Fibroblast of lung (primary cell): ENCODE data around the gene ZCCHC18. TPM values are rescaled to one million over a fixed set of nuclear protein-coding genes. Genes with fewer than 3 reads are reported as not detected.

ENCODE experiments used
- DNase-seq, 2 donors: peaks; one replicate each; pipeline versions ENCODE4 v3.0.0 to v3.0.0-alpha.2; 2010; ENCODE audit warnings: low read depth in 2 of 2
- H2AFZ ChIP-seq: 2 replicates; pipeline ENCODE4 v1.5.1; 2012; ENCODE audit warnings: low read length, control low read depth, inconsistent platforms
- H3K27ac ChIP-seq: 2 replicates; pipeline ENCODE4 v1.5.1; 2011; ENCODE audit warnings: low read length, control low read depth; ENCODE audit not compliant: insufficient read depth
- H3K27me3 ChIP-seq: 2 replicates; pipeline ENCODE4 v1.5.1; 2011; ENCODE audit warnings: mild to moderate bottlenecking, low read length; ENCODE audit not compliant: control insufficient read depth, insufficient read depth
- H3K36me3 ChIP-seq: 2 replicates; pipeline ENCODE4 v1.5.1; 2011; ENCODE audit warnings: low read length; ENCODE audit not compliant: control insufficient read depth, insufficient read depth
- H3K4me1 ChIP-seq: 2 replicates; pipeline ENCODE4 v1.5.1; 2011; ENCODE audit warnings: low read length; ENCODE audit not compliant: control insufficient read depth, insufficient read depth; ENCODE audit errors: extremely low read depth
- H3K4me2 ChIP-seq: 2 replicates; pipeline ENCODE4 v1.5.1; 2011; ENCODE audit warnings: low read length, control low read depth; ENCODE audit not compliant: insufficient read depth; ENCODE audit errors: extremely low read depth
- H3K4me3 ChIP-seq, 4 experiments: fragments of 200-600 bp in 1 of 4; sonication (generic) in 1 of 4; replicated peaks in 1 of 4; 2 replicates each; pipeline ENCODE4 v1.5.1; 2011 to 2016; ENCODE audit warnings: low read length in 4 of 4, low read depth in 3 of 4, mild to moderate bottlenecking in 3 of 4, control low read depth in 2 of 4, inconsistent platforms in 1 of 4, mixed read lengths in 1 of 4; ENCODE audit not compliant: insufficient read depth in 1 of 4; ENCODE audit errors: control extremely low read depth in 1 of 4
- H3K79me2 ChIP-seq: 2 replicates; pipeline ENCODE4 v1.5.1; 2012; ENCODE audit warnings: mild to moderate bottlenecking, low read length, inconsistent platforms; ENCODE audit not compliant: control insufficient read depth, insufficient read depth
- H3K9ac ChIP-seq: 2 replicates; pipeline ENCODE4 v1.5.1; 2011; ENCODE audit warnings: mild to moderate bottlenecking, low read length, control low read depth; ENCODE audit not compliant: insufficient read depth
- H3K9me3 ChIP-seq: 2 replicates; pipeline ENCODE4 v1.5.1; 2012; ENCODE audit warnings: low read depth, low read length; ENCODE audit not compliant: control insufficient read depth, insufficient read depth
- H4K20me1 ChIP-seq: 2 replicates; pipeline ENCODE4 v1.5.1; 2011; ENCODE audit warnings: low read length; ENCODE audit not compliant: control insufficient read depth, insufficient read depth; ENCODE audit errors: extremely low read depth
- EZH2 ChIP-seq: IDR thresholded peaks from 2 replicates; pipeline ENCODE4 v1.5.1; 2012; ENCODE audit warnings: low read length, control low read depth, mild to moderate bottlenecking; ENCODE audit errors: missing control alignments
- polyA plus RNA-seq, 2 donors: library from polyadenylated mRNA; depleted of rRNA in 1 of 2; stranded (reverse) in 1 of 2; unstranded in 1 of 2; fragments of >200 nt; gene quantifications; 2 replicates each; pipeline ENCODE4 v1.2.1, GENCODE V29; 2011 to 2012; ENCODE audit warnings: missing spikeins in 1 of 2
- total RNA-seq: library from RNA; depleted of rRNA; stranded (reverse); fragments of >200 nt; gene quantifications from 2 replicates; pipeline ENCODE4 v1.2.1, GENCODE V29; 2014
- TF ChIP-seq, protein P1 (sequence below), 2 donors: IDR thresholded peaks in 1 of 2; conservative IDR thresholded peaks in 1 of 2; 1 replicate in 1 of 2; 2 replicates in 1 of 2; pipeline ENCODE4 v1.5.1; 2011 to 2012; ENCODE audit warnings: low read length in 2 of 2, control low read depth in 1 of 2, inconsistent platforms in 1 of 2, low read depth in 1 of 2, mild to moderate bottlenecking in 1 of 2

The ZCCHC18 gene
- total and polyA plus RNA-seq, 2 donors (not counting 1 experiment from before 2014, with no cell fraction given), result 0.48 to 0.66 TPM

DNA sequence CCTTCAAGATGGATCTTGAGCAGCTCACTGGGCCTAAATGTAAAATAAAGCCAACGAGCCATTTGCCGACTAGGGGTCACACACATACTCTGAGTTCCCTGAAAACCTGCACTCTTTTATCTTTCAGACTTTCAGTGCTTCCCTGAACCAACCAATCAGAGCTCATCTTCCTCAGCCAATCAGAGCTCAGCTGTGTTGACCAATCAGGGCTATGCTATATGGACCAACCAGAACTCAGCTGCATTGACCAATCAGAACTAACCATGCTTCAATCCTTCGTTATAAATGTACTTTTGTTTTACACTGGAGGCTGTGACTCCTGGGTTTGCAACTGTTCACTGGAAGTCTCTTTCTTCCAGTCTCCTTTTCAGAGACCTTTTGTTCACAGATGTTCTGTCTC, 25.2 kb downstream of the ZCCHC18 start:
- H3K36me3 ChIP-seq, result no peaks in the 10 kb centered on the region
- H3K4me2 ChIP-seq, result no peak overlapping the region
- DNase-seq, result peak; percentile 26 to 32
- H4K20me1 ChIP-seq, result no peaks in the 10 kb centered on the region
- H3K27ac ChIP-seq, result no peak overlapping the region
- H3K9ac ChIP-seq, result no peak overlapping the region
- H3K27me3 ChIP-seq, result no peaks in the 10 kb centered on the region
- no peaks in the 10 kb centered on the region for H3K79me2 ChIP-seq
- no peak overlapping the region for H2AFZ ChIP-seq
- TF ChIP-seq, protein P1, sequence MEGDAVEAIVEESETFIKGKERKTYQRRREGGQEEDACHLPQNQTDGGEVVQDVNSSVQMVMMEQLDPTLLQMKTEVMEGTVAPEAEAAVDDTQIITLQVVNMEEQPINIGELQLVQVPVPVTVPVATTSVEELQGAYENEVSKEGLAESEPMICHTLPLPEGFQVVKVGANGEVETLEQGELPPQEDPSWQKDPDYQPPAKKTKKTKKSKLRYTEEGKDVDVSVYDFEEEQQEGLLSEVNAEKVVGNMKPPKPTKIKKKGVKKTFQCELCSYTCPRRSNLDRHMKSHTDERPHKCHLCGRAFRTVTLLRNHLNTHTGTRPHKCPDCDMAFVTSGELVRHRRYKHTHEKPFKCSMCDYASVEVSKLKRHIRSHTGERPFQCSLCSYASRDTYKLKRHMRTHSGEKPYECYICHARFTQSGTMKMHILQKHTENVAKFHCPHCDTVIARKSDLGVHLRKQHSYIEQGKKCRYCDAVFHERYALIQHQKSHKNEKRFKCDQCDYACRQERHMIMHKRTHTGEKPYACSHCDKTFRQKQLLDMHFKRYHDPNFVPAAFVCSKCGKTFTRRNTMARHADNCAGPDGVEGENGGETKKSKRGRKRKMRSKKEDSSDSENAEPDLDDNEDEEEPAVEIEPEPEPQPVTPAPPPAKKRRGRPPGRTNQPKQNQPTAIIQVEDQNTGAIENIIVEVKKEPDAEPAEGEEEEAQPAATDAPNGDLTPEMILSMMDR (conservative IDR thresholded peaks at IDR 0.05 in 1 of 2, IDR thresholded peaks at IDR 0.05 in 1 of 2; ENCODE audit: low read depth in 1 of 2, low read length in 2 of 2), result no peak
- no peak for TF ChIP-seq EZH2
- H3K4me1 ChIP-seq, result no peaks in the 10 kb centered on the region
- H3K4me3 ChIP-seq, result no peak overlapping the region
- H3K9me3 ChIP-seq, result no peaks in the 10 kb centered on the region

DNA sequence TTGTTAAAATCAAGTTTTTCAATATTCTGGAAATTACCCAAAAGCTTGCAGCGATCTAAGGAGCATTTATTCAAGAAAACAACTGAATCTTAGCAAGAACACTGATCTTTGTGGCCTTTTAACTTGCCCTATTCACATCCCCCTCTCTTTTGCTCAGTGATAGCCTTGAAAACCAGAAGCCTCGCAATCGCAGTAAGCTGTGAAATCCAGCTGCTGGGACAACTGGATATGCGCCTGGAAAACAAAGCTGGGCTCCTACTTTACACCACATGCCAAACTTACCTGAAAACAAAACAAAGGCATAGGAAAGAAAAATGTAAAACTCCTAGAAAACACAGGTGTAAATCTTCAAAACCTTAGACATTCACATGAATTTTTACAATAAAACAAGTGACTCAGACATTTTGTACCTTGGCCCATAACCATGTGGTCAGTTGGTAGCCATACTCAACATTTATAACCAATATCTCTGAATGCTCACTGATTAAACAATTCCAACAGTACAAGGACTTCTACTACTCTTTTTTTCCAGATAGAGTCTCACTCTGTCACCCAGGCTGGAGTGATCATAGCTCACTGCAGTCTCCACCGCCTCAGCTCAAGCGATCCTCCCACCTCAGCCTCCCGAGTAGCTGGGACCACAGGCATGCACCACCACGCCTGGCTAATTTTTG, 28.9 kb downstream of the ZCCHC18 start:
- Histone ChIP-seq H3K27ac (no peak overlapping the region), H3K36me3 (no peaks in the 10 kb centered on the region), H3K9ac (no peak overlapping the region), H3K79me2 (no peaks in the 10 kb centered on the region), H3K27me3 (no peaks in the 10 kb centered on the region), H3K4me1 (no peaks in the 10 kb centered on the region), H3K4me2 (no peak overlapping the region), H3K9me3 (no peaks in the 10 kb centered on the region), H3K4me3 (no peak overlapping the region), H4K20me1 (no peaks in the 10 kb centered on the region), H2AFZ (no peak overlapping the region)
- TF ChIP-seq, protein P1 (conservative IDR thresholded peaks at IDR 0.05 in 1 of 2, IDR thresholded peaks at IDR 0.05 in 1 of 2; ENCODE audit: low read depth in 1 of 2, low read length in 2 of 2), result no peak
- no peak for TF ChIP-seq EZH2
- DNase-seq, result no peak

DNA sequence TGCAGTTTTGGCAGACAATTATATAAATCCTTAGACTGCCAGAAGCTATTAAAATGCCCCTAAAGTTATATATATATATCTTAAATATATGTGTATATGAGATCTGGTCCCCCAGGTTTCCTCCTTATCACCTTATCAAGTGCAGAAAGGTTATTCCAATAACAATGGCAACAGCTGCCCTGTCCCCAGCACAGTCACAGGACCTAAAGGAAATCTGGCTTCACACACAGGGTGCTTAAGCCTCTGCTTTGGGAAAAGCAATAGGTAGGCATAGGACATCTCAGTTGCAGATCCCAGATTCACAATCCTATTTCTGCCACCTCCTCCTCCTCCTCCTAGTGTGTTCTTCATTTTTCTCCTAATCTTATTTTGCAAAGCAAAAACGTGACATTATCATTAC, 38.7 kb downstream of the ZCCHC18 start:
- no peak for DNase-seq
- peaks cover 3% of the 10 kb centered on the region for H3K79me2 ChIP-seq
- no peaks in the 10 kb centered on the region for H3K9me3 ChIP-seq
- H2AFZ ChIP-seq, result no peak overlapping the region
- H3K9ac ChIP-seq, result no peak overlapping the region
- no peaks in the 10 kb centered on the region for H3K36me3 ChIP-seq
- H3K27ac ChIP-seq, result no peak overlapping the region
- H3K27me3 ChIP-seq, result no peaks in the 10 kb centered on the region
- no peaks in the 10 kb centered on the region for H4K20me1 ChIP-seq
- H3K4me3 ChIP-seq, result no peak overlapping the region
- TF ChIP-seq, protein P1 (conservative IDR thresholded peaks at IDR 0.05 in 1 of 2, IDR thresholded peaks at IDR 0.05 in 1 of 2; ENCODE audit: low read depth in 1 of 2, low read length in 2 of 2), result no peak
- no peak for TF ChIP-seq EZH2
- no peak overlapping the region for H3K4me2 ChIP-seq
- H3K4me1 ChIP-seq, result no peaks in the 10 kb centered on the region
